ENCODE data around the gene AIFM3.

GRCh38 chr22:20968281-20968977 lies 1.4 kb downstream of the AIFM3 start:
- no peak for TF ChIP-seq CTCF (IDR thresholded peaks at IDR 0.05)
- no peak for TF ChIP-seq POLR2A (IDR thresholded peaks at IDR 0.05)
